Neuronal stem cell (in vitro differentiated cells): ENCODE data around the gene CXCR4.
"Not testable (repeated sequence)": the region's sequence is repeated elsewhere in the genome, so short reads cannot be mapped to it uniquely, and the experiment has no call there.

Experiments used
- DNase-seq: peaks from one replicate; pipeline ENCODE4 v3.0.0-alpha.2; 2013; ENCODE audit warnings: low spot score
- H2AFZ ChIP-seq: one replicate; pipeline ENCODE4 v1.6.1; 2013; ENCODE audit warnings: mild to moderate bottlenecking, low read length, inconsistent platforms
- H2AK5ac ChIP-seq: 2 replicates; pipeline ENCODE4 v1.6.1; 2013; ENCODE audit warnings: low read depth, mild to moderate bottlenecking, inconsistent platforms, low read length, moderate library complexity, mixed read lengths
- H2BK120ac ChIP-seq: 2 replicates; pipeline ENCODE4 v1.6.1; 2013; ENCODE audit warnings: low read depth, mild to moderate bottlenecking, inconsistent platforms, low read length, moderate library complexity, mixed read lengths
- H2BK12ac ChIP-seq: one replicate; pipeline ENCODE4 v1.6.1; 2013; ENCODE audit warnings: low read length, inconsistent platforms
- H2BK15ac ChIP-seq: 2 replicates; pipeline ENCODE4 v1.6.1; 2013; ENCODE audit warnings: mild to moderate bottlenecking, low read length, inconsistent platforms, mixed read lengths
- H2BK5ac ChIP-seq: one replicate; pipeline ENCODE4 v1.6.1; 2013; ENCODE audit warnings: inconsistent platforms, mild to moderate bottlenecking, low read length, moderate library complexity
- H3K14ac ChIP-seq: one replicate; pipeline ENCODE4 v1.6.1; 2013; ENCODE audit warnings: low read length, inconsistent platforms
- H3K18ac ChIP-seq: 2 replicates; pipeline ENCODE4 v1.6.1; 2013; ENCODE audit warnings: low read length, inconsistent platforms
- H3K23ac ChIP-seq: 2 replicates; pipeline ENCODE4 v1.6.1; 2013; ENCODE audit warnings: low read depth, mild to moderate bottlenecking, mixed read lengths, low read length, inconsistent platforms; ENCODE audit not compliant: poor library complexity
- H3K27ac ChIP-seq: replicated peaks from 3 replicates; pipeline ENCODE4 v1.5.1; 2013; ENCODE audit warnings: low read length, inconsistent platforms
- H3K27me3 ChIP-seq, 3 experiments: 2 replicates each; pipeline ENCODE4 v1.6.1; 2013; ENCODE audit warnings: low read length in 3 of 3, mild to moderate bottlenecking in 2 of 3, inconsistent platforms in 1 of 3, low read depth in 1 of 3, mixed read lengths in 1 of 3, moderate library complexity in 1 of 3; ENCODE audit not compliant: control insufficient read depth in 3 of 3, insufficient read depth in 3 of 3
- H3K36me3 ChIP-seq, 2 donors: replicated peaks in 1 of 2; 2 replicates each; pipeline ENCODE4 v1.6.1; 2013; ENCODE audit warnings: low read length in 2 of 2; ENCODE audit not compliant: control insufficient read depth in 2 of 2, insufficient read depth in 2 of 2
- H3K4ac ChIP-seq: 2 replicates; pipeline ENCODE4 v1.6.1; 2013; ENCODE audit warnings: inconsistent platforms, mild to moderate bottlenecking, low read length, moderate library complexity
- H3K4me1 ChIP-seq, 2 donors: 1 replicate in 1 of 2; 2 replicates in 1 of 2; pipeline ENCODE4 v1.6.1; 2013; ENCODE audit warnings: low read length in 2 of 2, low read depth in 1 of 2; ENCODE audit not compliant: control insufficient read depth in 2 of 2, insufficient read depth in 1 of 2
- H3K4me2 ChIP-seq: one replicate; pipeline ENCODE4 v1.6.1; 2013; ENCODE audit warnings: mild to moderate bottlenecking, low read length, inconsistent platforms; ENCODE audit not compliant: insufficient read depth, poor library complexity, severe bottlenecking
- H3K4me3 ChIP-seq, 2 donors: 2 replicates each; pipeline ENCODE4 v1.5.1; 2013; ENCODE audit warnings: low read length in 2 of 2, mild to moderate bottlenecking in 2 of 2, inconsistent platforms in 1 of 2, moderate library complexity in 1 of 2
- H3K79me1 ChIP-seq: one replicate; pipeline ENCODE4 v1.6.1; 2013; ENCODE audit warnings: low read depth, mild to moderate bottlenecking, inconsistent platforms, low read length, moderate library complexity
- H3K9ac ChIP-seq: one replicate; pipeline ENCODE4 v1.6.1; 2013; ENCODE audit warnings: mild to moderate bottlenecking, low read depth, low read length, inconsistent platforms; ENCODE audit not compliant: poor library complexity
- H3K9me3 ChIP-seq, 2 donors: replicated peaks in 1 of 2; 2 replicates each; pipeline versions ENCODE3 to v1.6.1; 2013; ENCODE audit warnings: low read length in 2 of 2, mild to moderate bottlenecking in 2 of 2, inconsistent platforms in 1 of 2, low read depth in 1 of 2, mixed read lengths in 1 of 2, moderate library complexity in 1 of 2; ENCODE audit not compliant: control insufficient read depth in 2 of 2, insufficient read depth in 1 of 2
- H4K8ac ChIP-seq: one replicate; pipeline ENCODE4 v1.6.1; 2013; ENCODE audit warnings: low read depth, mild to moderate bottlenecking, inconsistent platforms, low read length, moderate library complexity
- H4K91ac ChIP-seq: one replicate; pipeline ENCODE4 v1.6.1; 2013; ENCODE audit warnings: low read length, low read depth, mild to moderate bottlenecking, inconsistent platforms; ENCODE audit not compliant: poor library complexity
- WGBS, 2 donors: extraction: QIAGEN DNeasy Blood & Tissue Kit; methylation state at CpG; one replicate each; pipeline ENCODE4 v1.1.7; 2013; ENCODE audit warnings: missing lambda C conversion rate in 2 of 2, mixed read lengths in 1 of 2; ENCODE audit not compliant: insufficient read length in 2 of 2, insufficient replicate concordance in 1 of 2; ENCODE audit errors: extremely low coverage in 2 of 2; 5-methylcytosine and 5-hydroxymethylcytosine counted together

Gene CXCR4

DNA sequence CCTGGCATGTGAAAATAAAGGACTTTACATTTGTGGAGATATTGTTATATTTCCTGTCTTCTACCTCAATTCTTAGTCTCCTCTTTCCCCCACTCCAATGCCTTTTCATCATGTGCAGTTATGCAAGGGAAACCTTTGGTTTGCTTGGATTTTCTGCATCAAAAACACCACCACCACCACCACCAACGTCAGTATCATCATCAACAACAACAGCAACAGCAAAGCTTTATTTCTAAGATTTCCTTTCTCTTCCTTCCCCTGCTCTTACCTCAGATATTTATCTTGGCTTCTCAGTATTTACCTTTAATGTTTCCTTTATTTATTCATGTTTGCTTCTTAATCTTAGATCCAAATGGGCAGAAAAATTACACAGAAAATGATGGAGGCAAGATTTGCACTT lies 26.1 kb downstream of the CXCR4 start:
- no CpG with 5 or more reads among the region's 1 CpG for WGBS, 2 donors
- H2AFZ ChIP-seq, result no peak overlapping the region
- no peak overlapping the region for H3K9ac ChIP-seq
- no peak overlapping the region for H2AK5ac ChIP-seq
- no peak overlapping the region for H2BK5ac ChIP-seq
- no peak overlapping the region for H3K4ac ChIP-seq
- peaks cover 0 to 2% of the 10 kb centered on the region in 2 donors for H3K9me3 ChIP-seq
- H3K79me1 ChIP-seq, result no peaks in the 10 kb centered on the region
- H2BK120ac ChIP-seq, result no peak overlapping the region
- H3K14ac ChIP-seq, result no peak overlapping the region
- peaks cover 0 to 1% of the 10 kb centered on the region in 2 donors for H3K4me1 ChIP-seq
- H3K27ac ChIP-seq, result no peak overlapping the region
- no peak overlapping the region for H3K4me3 ChIP-seq
- no peak overlapping the region for H3K18ac ChIP-seq
- no peak overlapping the region for H4K91ac ChIP-seq
- H3K36me3 ChIP-seq, result no peaks in the 10 kb centered on the region
- H2BK15ac ChIP-seq, result no peak overlapping the region
- H3K4me2 ChIP-seq, result no peak overlapping the region
- H2BK12ac ChIP-seq, result no peak overlapping the region
- no peak for DNase-seq
- peaks cover 0 to 18% (median 0%) of the 10 kb centered on the region in 3 experiments for H3K27me3 ChIP-seq
- no peak overlapping the region for H4K8ac ChIP-seq
- H3K23ac ChIP-seq, result no peak overlapping the region

GRCh38 chr2:136087901-136088460 lies 30.0 kb downstream of the CXCR4 start:
- DNase-seq, H3K27ac ChIP-seq, H3K4me2 ChIP-seq, H2AFZ ChIP-seq, H3K4ac ChIP-seq, H2BK120ac ChIP-seq, H2AK5ac ChIP-seq, H2BK12ac ChIP-seq, H3K9me3 ChIP-seq, H3K9ac ChIP-seq, H4K91ac ChIP-seq, H3K27me3 ChIP-seq, H3K4me3 ChIP-seq, H3K23ac ChIP-seq, H2BK5ac ChIP-seq, H3K36me3 ChIP-seq, H2BK15ac ChIP-seq, H4K8ac ChIP-seq, H3K79me1 ChIP-seq, H3K14ac ChIP-seq, H3K4me1 ChIP-seq: not testable (repeated sequence)
- H3K18ac ChIP-seq, result peak overlapping the region; percentile 16
- no CpG with 5 or more reads among the region's 43 CpGs for WGBS, 2 donors

DNA sequence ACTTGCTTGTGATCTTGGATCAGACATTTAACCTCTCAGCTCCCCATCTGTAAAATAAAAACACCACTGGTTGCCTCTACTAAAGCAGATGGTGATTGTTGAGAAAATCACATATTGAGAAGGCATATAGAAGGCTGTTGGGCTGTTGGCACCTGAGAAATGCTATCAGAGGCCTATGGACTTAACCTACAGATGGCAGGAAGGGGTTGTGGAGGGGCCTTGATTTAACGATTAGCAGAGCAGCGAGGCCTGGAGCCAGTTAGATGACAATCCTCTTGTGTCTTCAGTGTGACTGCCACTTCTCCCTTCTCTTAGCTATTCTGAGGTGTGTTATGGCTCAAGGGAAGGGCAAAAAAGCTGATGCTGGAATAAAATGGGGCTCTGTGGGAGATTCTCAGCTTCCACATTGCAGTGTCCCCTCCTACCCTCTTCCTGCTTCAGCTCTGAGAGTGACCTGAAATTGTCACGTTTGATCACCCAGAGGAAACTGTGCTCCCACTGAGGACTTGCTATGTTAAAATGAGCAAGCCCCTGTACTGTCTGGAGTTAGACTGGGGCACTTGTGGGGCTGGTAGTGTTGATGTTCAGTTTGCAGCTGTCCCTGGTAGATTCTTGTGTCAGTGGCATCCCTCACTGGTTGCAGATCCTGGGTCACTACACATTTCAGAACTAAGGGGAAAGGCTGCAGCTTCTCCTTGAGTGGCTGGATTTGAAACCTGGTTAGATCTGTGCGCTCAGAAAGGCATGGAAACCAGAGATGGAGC lies 31.5 kb downstream of the CXCR4 start:
- Histone ChIP-seq H3K23ac (no peak overlapping the region), H2BK12ac (no peak overlapping the region), H2BK120ac (no peak overlapping the region), H3K4me3 (no peak overlapping the region), H4K8ac (no peak overlapping the region), H3K9ac (no peak overlapping the region), H3K27me3 (peaks cover 0 to 4% (median 0%) of the 10 kb centered on the region in 3 experiments), H3K4me2 (no peak overlapping the region), H3K79me1 (no peaks in the 10 kb centered on the region), H2AFZ (no peak overlapping the region), H3K14ac (no peak overlapping the region), H2BK15ac (no peak overlapping the region), H3K36me3 (no peaks in the 10 kb centered on the region), H3K27ac (no peak overlapping the region), H3K4ac (no peak overlapping the region), H3K9me3 (peaks cover 0 to 2% of the 10 kb centered on the region in 2 donors), H3K18ac (no peak overlapping the region), H4K91ac (no peak overlapping the region), H3K4me1 (peaks cover 0 to 5% of the 10 kb centered on the region in 2 donors), H2AK5ac (no peak overlapping the region), H2BK5ac (no peak overlapping the region)
- no peak for DNase-seq
- WGBS, 2 donors, result no CpG with 5 or more reads among the region's 4 CpGs

- Histone ChIP-seq H3K9me3 (peaks cover 0 to 2% of the 10 kb centered on the region in 2 donors), H3K27me3 (peaks cover 0 to 4% (median 0%) of the 10 kb centered on the region in 3 experiments), H4K91ac (no peak overlapping the region), H2AFZ (no peak overlapping the region), H3K4me3 (no peak overlapping the region), H2BK120ac (no peak overlapping the region), H3K79me1 (no peaks in the 10 kb centered on the region), H3K36me3 (no peaks in the 10 kb centered on the region), H4K8ac (no peak overlapping the region), H3K14ac (no peak overlapping the region), H3K9ac (no peak overlapping the region), H2BK5ac (no peak overlapping the region), H3K27ac (no peak overlapping the region), H2AK5ac (no peak overlapping the region), H3K4me2 (no peak overlapping the region), H3K18ac (no peak overlapping the region), H3K4ac (no peak overlapping the region), H2BK12ac (no peak overlapping the region), H3K4me1 (peaks cover 0 to 5% of the 10 kb centered on the region in 2 donors), H3K23ac (no peak overlapping the region), H2BK15ac (no peak overlapping the region)
- WGBS, 2 donors, result no CpG with 5 or more reads among the region's 4 CpGs
- no peak for DNase-seq
Observed at GRCh38 chr2:136085453-136086209, 32.3 kb downstream of the CXCR4 start.
